Activated T-helper 2 cell treated with anti-CD3 and anti-CD28 coated beads, Interferon-gamma antibody, Interleukin-2, Interleukin-4, amounts not matched to agents 10 μg/mL and 5 μg/mL and 100 μg/mL, durations not matched to agents 14 hours and 24 hours and 36 hours (primary cell): ENCODE data around the gene BLVRB. TPM values are rescaled to one million over a fixed set of nuclear protein-coding genes. Genes with fewer than 3 reads are reported as not detected.

ENCODE experiments used
- total RNA-seq: library from RNA; stranded (reverse); gene quantifications from 2 replicates; pipeline ENCODE4 v1.2.3, GENCODE V29; 2022

Gene BLVRB
- total RNA-seq, 1 donor from 2014 or later, result 10.4 TPM

Other genes with a start within 250 kb of the BLVRB start
- not detected in 2 replicates for gene TTC9B, start 247.4 kb downstream of the BLVRB start, total RNA-seq
- gene CCNP, start 239.1 kb downstream of the BLVRB start, total RNA-seq, result 0.25 TPM in 1 of 2 replicates, not detected in the other
- gene AKT2, start 180.4 kb downstream of the BLVRB start, total RNA-seq, result 148 and 149 TPM in 2 replicates
- 22.4 and 25.1 TPM in 2 replicates for gene C19orf47, start 117.3 kb downstream of the BLVRB start, total RNA-seq
- gene PLD3, start 117.0 kb downstream of the BLVRB start, total RNA-seq, result 59.2 and 60.1 TPM in 2 replicates
- 0.07 TPM in 1 of 2 replicates, not detected in the other for gene HIPK4, start 75.6 kb downstream of the BLVRB start, total RNA-seq
- gene PRX, start 52.4 kb downstream of the BLVRB start, total RNA-seq, result 0.83 and 0.87 TPM in 2 replicates
- 17.5 and 18.1 TPM in 2 replicates for gene SERTAD1, start 39.8 kb downstream of the BLVRB start, total RNA-seq
- gene SERTAD3, start 21.4 kb downstream of the BLVRB start, total RNA-seq, result 12.5 and 13.1 TPM in 2 replicates
- gene SPTBN4, start 1.3 kb upstream of the BLVRB start, total RNA-seq, result 0.30 and 0.57 TPM in 2 replicates
- gene SHKBP1, start 111.1 kb upstream of the BLVRB start, total RNA-seq, result 125 and 136 TPM in 2 replicates
- 101 and 104 TPM in 2 replicates for gene LTBP4, start 135.6 kb upstream of the BLVRB start, total RNA-seq
- 18.0 and 27.0 TPM in 2 replicates for gene NUMBL, start 224.9 kb upstream of the BLVRB start, total RNA-seq